ENCODE results near the gene ABCB7.
"Not testable (repeated sequence)": the region's sequence is repeated elsewhere in the genome, so short reads cannot be mapped to it uniquely, and the experiment has no call there.

The ABCB7 gene

DNA sequence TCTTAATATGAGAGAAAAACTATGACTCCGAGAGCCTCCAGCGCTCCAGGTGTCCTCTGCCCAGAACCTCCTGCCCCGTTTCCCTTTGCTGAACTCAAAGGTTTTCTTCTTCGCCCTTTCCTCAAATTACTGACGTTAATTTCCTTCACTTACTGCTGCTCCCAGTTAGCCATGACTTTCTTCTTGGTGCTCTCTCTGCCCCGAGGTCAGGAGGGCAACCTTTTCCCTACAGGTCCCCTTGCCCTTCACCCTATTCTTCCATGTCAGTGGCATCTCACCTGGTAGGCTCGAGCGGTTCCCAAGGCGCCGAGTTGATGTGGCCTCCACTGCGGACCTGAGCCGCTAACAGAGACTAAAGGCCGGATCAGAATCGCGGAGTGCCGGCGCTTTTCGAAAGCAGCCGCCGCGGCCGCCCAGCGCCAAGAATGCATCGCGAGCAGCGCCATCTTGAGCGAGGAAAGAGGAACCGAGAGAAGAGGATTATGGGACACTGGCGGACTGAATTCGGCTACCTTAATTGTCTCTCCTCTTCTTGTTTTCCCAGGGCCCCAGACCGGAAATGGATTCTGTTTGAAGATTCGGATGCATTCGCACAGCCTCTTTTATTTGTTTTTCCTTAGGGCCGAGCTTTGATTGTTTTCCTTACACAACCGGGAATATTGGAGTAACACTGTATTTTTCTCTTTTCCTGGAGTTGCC, at the start of gene ABCB7:
Gene ABCB7 (minus strand): TSS at position 457 of the 699 bp plus-strand sequence. CDS start 11 bp downstream, at position 446.
- TF ChIP-seq CTCF (IDR thresholded peaks at IDR 0.05): no peak
- Histone ChIP-seq H3K4me3 (peak within 1 kb of the TSS; percentile 76), H3K27ac (peak within 1 kb of the TSS; percentile 46 to 79)
- DNase-seq (ENCODE audit: low spot score): no peak

- not testable (repeated sequence) for DNase-seq (ENCODE audit: low spot score); H3K4me3 ChIP-seq; H3K27ac ChIP-seq
Measured at GRCh38 chrX:75188415-75189206, 32.5 kb upstream of the ABCB7 start.

DNA sequence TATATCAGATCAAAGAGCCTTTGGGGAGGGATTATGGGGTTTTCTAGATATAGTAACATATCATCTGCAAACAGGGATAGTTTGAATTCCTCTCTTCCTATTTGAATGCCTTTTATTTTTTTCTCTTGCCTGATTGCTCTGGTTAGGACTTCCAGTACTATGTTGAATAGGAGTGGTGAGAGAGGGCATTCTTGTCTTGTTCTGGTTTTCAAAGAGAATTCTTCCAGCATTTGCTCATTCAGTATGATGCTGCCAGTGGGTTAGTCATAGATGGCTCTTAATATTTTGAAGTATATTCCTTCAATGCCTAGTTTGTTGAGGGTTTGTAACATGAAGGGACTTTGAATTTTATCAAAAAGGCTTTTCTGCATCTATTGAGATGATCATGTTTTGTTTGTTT, 25.6 kb upstream of the ABCB7 start:
- no peak for DNase-seq (ENCODE audit: low spot score)
- no peak for TF ChIP-seq CTCF (IDR thresholded peaks at IDR 0.05)
- Histone ChIP-seq H3K4me3 (no peak overlapping the region), H3K27ac (no peak overlapping the region)

DNA sequence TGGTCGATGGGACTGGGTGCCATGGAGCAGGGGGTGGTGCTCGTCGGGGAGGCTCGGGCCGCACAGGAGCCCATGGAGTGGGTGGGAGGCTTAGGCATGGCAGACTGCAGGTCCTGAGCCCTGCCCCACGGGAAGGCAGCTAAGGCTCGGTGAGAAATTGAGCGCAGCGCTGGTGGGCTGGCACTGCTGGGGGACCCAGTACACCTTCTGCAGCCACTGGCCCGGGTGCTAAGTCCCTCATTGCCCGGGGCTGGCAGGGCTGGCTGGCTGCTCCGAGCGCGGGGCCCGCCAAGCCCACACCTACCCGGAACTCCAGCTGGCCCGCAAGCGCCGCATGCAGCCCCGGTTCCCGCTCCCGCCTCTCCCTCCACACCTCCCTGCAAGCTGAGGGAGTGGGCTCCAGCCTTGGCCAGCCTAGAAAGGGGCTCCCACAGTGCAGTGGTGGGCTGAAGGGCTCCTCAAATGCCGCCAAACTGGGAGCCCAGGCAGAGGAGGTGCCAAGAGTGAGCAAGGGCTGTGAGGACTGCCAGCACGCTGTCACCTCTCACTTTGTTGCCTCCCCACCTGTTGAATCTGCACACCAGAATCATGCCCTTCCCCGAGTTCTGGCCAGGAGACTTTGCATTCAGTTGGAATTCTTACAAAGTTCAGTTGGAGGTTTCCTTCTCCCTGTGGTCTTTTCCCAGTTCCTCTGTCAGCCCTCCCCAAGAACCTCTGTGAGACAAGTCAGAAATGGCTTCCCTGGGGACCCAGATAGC, 23.6 kb upstream of the ABCB7 start:
- not testable (repeated sequence) for DNase-seq (ENCODE audit: low spot score); H3K4me3 ChIP-seq

GRCh38 chrX:75172257-75172890, 16.3 kb upstream of the ABCB7 start:
- H3K27ac ChIP-seq; DNase-seq (ENCODE audit: low spot score); H3K4me3 ChIP-seq: not testable (repeated sequence)

More for the DNA sequence above, 23.6 kb upstream of the ABCB7 start:
- not testable (repeated sequence) for H3K27ac ChIP-seq

- no peak for TF ChIP-seq CTCF (IDR thresholded peaks at IDR 0.05)
- Histone ChIP-seq H3K27ac (no peak overlapping the region), H3K4me3 (no peak overlapping the region)
- DNase-seq (ENCODE audit: low spot score): no peak
Measured at GRCh38 chrX:75158054-75158453, 2.0 kb upstream of the ABCB7 start.

DNA sequence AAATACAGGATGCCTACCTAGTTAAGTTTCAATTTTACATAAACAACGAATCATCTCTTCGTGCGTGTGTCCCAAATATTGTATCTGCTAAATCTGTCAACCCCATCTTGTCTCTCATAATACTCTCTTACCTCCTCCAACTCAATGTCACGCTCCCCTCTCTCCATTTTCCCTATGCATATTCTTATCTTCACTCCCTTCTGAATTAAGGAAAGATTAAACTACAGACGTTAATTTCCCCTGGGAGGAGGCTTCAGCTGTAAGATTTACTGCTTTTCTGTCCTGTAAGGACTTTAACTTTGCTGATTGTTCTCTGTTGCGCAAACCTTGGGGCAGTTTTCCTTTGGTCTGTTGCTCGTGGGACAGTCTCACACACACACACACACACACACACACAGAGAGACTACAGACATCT, 455 bp upstream of the ABCB7 start:
- Histone ChIP-seq H3K4me3 (peak overlapping the region; percentile 76), H3K27ac (peak overlapping the region; percentile 46 to 79)
- DNase-seq (ENCODE audit: low spot score): no peak
- TF ChIP-seq CTCF (IDR thresholded peaks at IDR 0.05): no peak

GRCh38 chrX:75155447-75155826, 646 bp downstream of the ABCB7 start:
- peak overlapping the region; percentile 46 to 79 for H3K27ac ChIP-seq
- no peak for DNase-seq (ENCODE audit: low spot score)
- no peak for TF ChIP-seq CTCF (IDR thresholded peaks at IDR 0.05)
- peak overlapping the region; percentile 76 for H3K4me3 ChIP-seq
